Ectodermal cell (in vitro differentiated cells): ENCODE results near the gene HCN3.

ENCODE experiments used
- H3K27ac ChIP-seq: 2 replicates; pipeline ENCODE4 v1.7.0; 2013; ENCODE audit warnings: mild to moderate bottlenecking, low read depth, low read length; ENCODE audit not compliant: insufficient read depth, poor library complexity, severe bottlenecking
- H3K27me3 ChIP-seq: 2 replicates; pipeline ENCODE4 v1.7.0; 2013; ENCODE audit warnings: mild to moderate bottlenecking, low read length; ENCODE audit not compliant: insufficient read depth, control insufficient read depth, poor library complexity, severe bottlenecking
- H3K36me3 ChIP-seq: one replicate; pipeline ENCODE4 v1.7.0; 2013; ENCODE audit warnings: low read length; ENCODE audit not compliant: control insufficient read depth, insufficient read depth
- H3K4me1 ChIP-seq: one replicate; pipeline ENCODE4 v1.7.0; 2013; ENCODE audit warnings: low read length; ENCODE audit not compliant: control insufficient read depth, insufficient read depth
- H3K4me3 ChIP-seq: 2 replicates; pipeline ENCODE4 v1.7.0; 2013; ENCODE audit warnings: low read depth, low read length, control low read depth; ENCODE audit not compliant: insufficient read depth
- H3K9me3 ChIP-seq: 2 replicates; pipeline ENCODE4 v1.7.0; 2013; ENCODE audit warnings: mild to moderate bottlenecking, low read length, moderate library complexity; ENCODE audit not compliant: control insufficient read depth
- WGBS, 2 experiments: methylation state at CpG; one replicate each; pipeline ENCODE4 v1.1.7; 2013; ENCODE audit warnings: missing lambda C conversion rate in 2 of 2; 5-methylcytosine and 5-hydroxymethylcytosine counted together

The HCN3 gene

GRCh38 chr1:155329980-155330598 is 52.8 kb downstream of the HCN3 start:
- Histone ChIP-seq H3K27ac (no peak overlapping the region), H3K27me3 (no peaks in the 10 kb centered on the region), H3K9me3 (no peaks in the 10 kb centered on the region), H3K4me1 (peaks cover 7% of the 10 kb centered on the region), H3K36me3 (peaks cover 18% of the 10 kb centered on the region), H3K4me3 (no peak overlapping the region)
- WGBS, 2 experiments: 94 to 96% methylated on average over 11 of the region's 11 CpGs

DNA sequence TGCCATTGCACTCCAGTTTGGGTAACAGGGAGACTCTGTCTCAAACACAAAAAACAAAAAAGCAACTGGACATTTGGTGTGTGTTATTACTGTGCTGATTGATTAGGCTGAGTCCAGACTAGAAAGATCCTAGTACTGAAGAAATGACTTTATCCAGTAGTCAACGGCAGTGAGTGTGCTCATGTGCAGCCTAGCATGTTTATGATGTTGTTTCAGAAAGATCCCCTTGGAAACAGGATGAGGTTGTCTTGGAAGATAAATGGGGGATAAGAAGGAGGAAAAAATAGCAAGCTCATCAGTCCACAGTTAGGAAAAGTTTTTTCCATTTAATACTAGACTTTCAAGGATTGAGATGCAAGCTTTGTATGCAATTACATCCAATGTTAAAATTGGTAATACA is 57.7 kb downstream of the HCN3 start:
- no peaks in the 10 kb centered on the region for H3K4me1 ChIP-seq
- H3K9me3 ChIP-seq: no peaks in the 10 kb centered on the region
- 97 to 99% methylated on average over 1 of the region's 1 CpG for WGBS, 2 experiments
- H3K27ac ChIP-seq: no peak overlapping the region
- H3K36me3 ChIP-seq: peaks cover 42% of the 10 kb centered on the region
- H3K4me3 ChIP-seq: no peak overlapping the region
- no peaks in the 10 kb centered on the region for H3K27me3 ChIP-seq
